ENCODE measurements around the gene TOB1. TPM values are rescaled to one million over a fixed set of nuclear protein-coding genes. Genes with fewer than 3 reads are reported as not detected.
"Not testable (repeated sequence)": the region's sequence is repeated elsewhere in the genome, so short reads cannot be mapped to it uniquely, and the experiment has no call there.

The TOB1 gene
- total and polyA plus RNA-seq, 3 donors from 2014 or later: 18.4 to 42.8 (median 26.1) TPM

- Histone ChIP-seq H3K4me1 (no peaks in the 10 kb centered on the region), H3K36me3 (ENCODE audit: low read depth, missing control alignments) (no peaks in the 10 kb centered on the region), H3K27me3 (no peaks in the 10 kb centered on the region), H3K4me3 (no peak overlapping the region), H3K9me3 (no peaks in the 10 kb centered on the region), H3K27ac (no peak overlapping the region)
- TF ChIP-seq POLR2A (IDR thresholded peaks at IDR 0.05) (no peak), CTCF (IDR thresholded peaks at IDR 0.05) (no peak)
- WGBS, 2 donors: 79 to 87% methylated on average over 5 of the region's 5 CpGs
- no peak for DNase-seq
- intact Hi-C loops (cut with DNase I; ENCODE audit: low total_unique reads): no loop called here
These were observed 17.8 kb upstream of the TOB1 start for GRCh38 chr17:50883850-50884438.

- Histone ChIP-seq H3K9me3 (no peaks in the 10 kb centered on the region), H3K36me3 (ENCODE audit: low read depth, missing control alignments) (no peaks in the 10 kb centered on the region), H3K27ac (no peak overlapping the region), H3K4me3 (no peak overlapping the region), H3K27me3 (no peaks in the 10 kb centered on the region), H3K4me1 (no peaks in the 10 kb centered on the region)
- TF ChIP-seq CTCF (IDR thresholded peaks at IDR 0.05) (no peak), POLR2A (IDR thresholded peaks at IDR 0.05) (no peak)
- intact Hi-C loops (cut with DNase I; ENCODE audit: low total_unique reads): no loop called here
- no peak for DNase-seq
- 95 to 99% methylated on average over 7 of the region's 7 CpGs for WGBS, 2 donors
These were observed 16.7 kb upstream of the TOB1 start for GRCh38 chr17:50882851-50883250.

GRCh38 chr17:50881182-50881581 lies 15.0 kb upstream of the TOB1 start:
- TF ChIP-seq POLR2A (IDR thresholded peaks at IDR 0.05): no peak
- TF ChIP-seq CTCF (IDR thresholded peaks at IDR 0.05): no peak
- WGBS, 2 donors: 92 to 100% methylated on average over 2 of the region's 2 CpGs
- no peaks in the 10 kb centered on the region for H3K36me3 ChIP-seq (ENCODE audit: low read depth, missing control alignments)
- H3K4me1 ChIP-seq: no peaks in the 10 kb centered on the region
- H3K4me3 ChIP-seq: no peak overlapping the region
- no peaks in the 10 kb centered on the region for H3K9me3 ChIP-seq
- H3K27ac ChIP-seq: no peak overlapping the region
- no peak for DNase-seq
- intact Hi-C loops (cut with DNase I; ENCODE audit: low total_unique reads): no loop called here
- no peaks in the 10 kb centered on the region for H3K27me3 ChIP-seq

- intact Hi-C loops (cut with DNase I; ENCODE audit: low total_unique reads): no loop called here
- WGBS, 2 donors: 94 to 96% methylated on average over 5 of the region's 5 CpGs
- Histone ChIP-seq H3K27me3 (no peaks in the 10 kb centered on the region), H3K4me3 (no peak overlapping the region), H3K4me1 (no peaks in the 10 kb centered on the region), H3K36me3 (ENCODE audit: low read depth, missing control alignments) (no peaks in the 10 kb centered on the region), H3K9me3 (no peaks in the 10 kb centered on the region), H3K27ac (no peak overlapping the region)
- DNase-seq: no peak
- no peak for TF ChIP-seq CTCF (IDR thresholded peaks at IDR 0.05)
These were observed 12.9 kb upstream of the TOB1 start for GRCh38 chr17:50879086-50879485.

- no peak for DNase-seq
- no peak for TF ChIP-seq CTCF (IDR thresholded peaks at IDR 0.05)
- no peak for TF ChIP-seq POLR2A (IDR thresholded peaks at IDR 0.05)
- 95 to 100% methylated on average over 1 of the region's 1 CpG for whole genome bisulfite sequencing, 2 donors
- Histone ChIP-seq H3K36me3 (ENCODE audit: low read depth, missing control alignments) (no peaks in the 10 kb centered on the region), H3K9me3 (no peaks in the 10 kb centered on the region), H3K4me1 (no peaks in the 10 kb centered on the region), H3K27me3 (no peaks in the 10 kb centered on the region), H3K27ac (no peak overlapping the region), H3K4me3 (no peak overlapping the region)
- intact Hi-C loops (cut with DNase I; ENCODE audit: low total_unique reads): no loop called here
These were observed 11.7 kb upstream of the TOB1 start for GRCh38 chr17:50877838-50878237.

- DNase-seq; H3K36me3 ChIP-seq (ENCODE audit: low read depth, missing control alignments); H3K4me3 ChIP-seq; H3K27ac ChIP-seq; intact Hi-C loops (cut with DNase I; ENCODE audit: low total_unique reads); H3K27me3 ChIP-seq; H3K4me1 ChIP-seq; H3K9me3 ChIP-seq: not testable (repeated sequence)
- WGBS, 2 donors: 96 to 98% methylated on average over 9 of the region's 9 CpGs
These were observed 10.9 kb upstream of the TOB1 start for GRCh38 chr17:50877042-50877441.
